Left lobe of liver (tissue), 2 donors: ENCODE results near the gene SHKBP1. TPM values are rescaled to one million over a fixed set of nuclear protein-coding genes. Genes with fewer than 3 reads are reported as not detected.
"Not testable (repeated sequence)": the region's sequence is repeated elsewhere in the genome, so short reads cannot be mapped to it uniquely, and the experiment has no call there.

Experiments
- ATAC-seq: fragments of 200-7000 bp; cut with Tn5 transposase; one replicate; pipeline ENCODE4 v1.9.1; 2020; ENCODE audit warnings: mild to moderate bottlenecking, moderate library complexity
- DNase-seq: peaks from one replicate; pipeline ENCODE4 v3.0.0-alpha.2; 2020; ENCODE audit warnings: low spot score
- total RNA-seq: library from RNA; stranded (reverse); gene quantifications from one replicate; pipeline ENCODE4 v1.2.1, GENCODE V29; 2021
- donor health status: DM: no; HTN: no; CAD: no; lungs with moderate emphysema.
- donor health status: DM: no; HTN: yes; CAD: no.

SHKBP1 gene
- total RNA-seq, 1 donor from 2014 or later: 15.2 TPM

DNA sequence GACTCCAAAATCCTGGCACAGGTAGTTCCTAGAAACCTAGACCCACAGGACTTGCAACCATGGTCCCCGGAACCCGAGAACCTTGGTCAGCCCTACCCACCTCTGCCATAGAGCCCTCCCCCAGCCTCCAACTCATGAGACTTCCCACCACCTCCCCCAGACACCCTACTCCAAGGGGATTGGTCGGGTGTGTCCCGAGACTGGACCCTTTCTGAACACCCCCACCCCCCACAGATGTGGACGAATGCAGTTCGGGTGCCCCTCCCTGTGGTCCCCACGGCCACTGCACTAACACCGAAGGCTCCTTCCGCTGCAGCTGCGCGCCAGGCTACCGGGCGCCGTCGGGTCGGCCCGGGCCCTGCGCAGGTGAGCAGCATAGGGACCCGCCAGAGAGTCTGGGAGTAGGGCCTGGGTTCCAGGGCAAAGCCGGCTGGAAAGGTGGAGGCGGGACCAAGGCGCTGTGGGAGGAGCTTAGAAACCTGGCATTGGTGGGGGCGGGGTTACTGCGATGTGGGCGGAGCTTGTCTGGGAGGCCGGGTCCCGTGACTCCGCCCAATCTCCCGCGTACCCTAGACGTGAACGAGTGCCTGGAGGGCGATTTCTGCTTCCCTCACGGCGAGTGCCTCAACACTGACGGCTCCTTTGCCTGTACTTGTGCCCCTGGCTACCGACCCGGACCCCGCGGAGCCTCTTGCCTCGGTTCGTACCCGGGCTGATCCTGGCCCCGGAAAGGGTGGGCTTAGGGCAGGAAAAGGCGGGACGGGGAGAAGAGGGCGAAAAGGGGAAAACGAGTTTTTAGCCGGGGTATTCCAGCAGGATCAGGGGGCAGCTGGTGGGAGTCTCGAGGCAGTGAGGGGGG is 36.4 kb downstream of the SHKBP1 start:
- DNase-seq: no peak
- ATAC-seq: no peak

DNA sequence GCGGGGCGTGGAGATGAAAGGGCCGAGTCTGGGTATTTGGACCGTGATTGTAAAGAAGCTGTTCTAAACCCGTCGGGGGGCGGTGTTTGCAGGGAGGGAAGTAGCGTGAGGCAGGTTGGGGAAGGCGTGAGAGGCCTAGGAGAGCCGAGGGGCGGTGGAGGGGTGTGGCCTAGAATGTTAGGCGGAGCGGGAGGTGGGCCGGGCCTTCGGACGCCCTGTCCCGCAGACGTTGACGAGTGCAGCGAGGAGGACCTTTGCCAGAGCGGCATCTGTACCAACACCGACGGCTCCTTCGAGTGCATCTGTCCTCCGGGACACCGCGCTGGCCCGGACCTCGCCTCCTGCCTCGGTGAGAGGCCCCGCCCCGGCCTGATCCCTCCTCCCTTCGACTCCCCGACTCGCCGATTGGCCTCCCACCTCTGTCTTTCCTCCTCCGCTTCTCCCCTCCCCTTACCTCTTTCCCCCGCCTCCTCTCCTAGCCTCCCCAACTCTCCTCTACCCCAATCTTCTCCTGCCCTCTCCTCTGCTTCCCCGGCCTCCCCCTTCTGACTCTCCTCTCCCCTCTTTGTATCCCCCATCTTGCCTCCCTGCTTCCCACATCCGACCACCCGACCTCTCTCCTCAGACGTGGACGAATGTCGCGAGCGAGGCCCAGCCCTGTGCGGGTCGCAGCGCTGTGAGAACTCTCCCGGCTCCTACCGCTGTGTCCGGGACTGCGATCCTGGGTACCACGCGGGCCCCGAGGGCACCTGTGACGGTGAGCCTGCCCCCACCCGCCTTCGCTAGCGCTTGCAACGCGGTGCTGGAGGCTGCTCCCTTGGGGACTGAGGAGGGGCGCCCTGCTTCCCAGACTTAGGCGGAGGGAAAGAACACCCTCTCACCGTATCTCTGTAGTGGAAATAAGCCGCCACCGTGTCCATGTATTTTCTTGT is 37.3 kb downstream of the SHKBP1 start:
- no peak for DNase-seq
- peak; percentile 20 for ATAC-seq

DNA sequence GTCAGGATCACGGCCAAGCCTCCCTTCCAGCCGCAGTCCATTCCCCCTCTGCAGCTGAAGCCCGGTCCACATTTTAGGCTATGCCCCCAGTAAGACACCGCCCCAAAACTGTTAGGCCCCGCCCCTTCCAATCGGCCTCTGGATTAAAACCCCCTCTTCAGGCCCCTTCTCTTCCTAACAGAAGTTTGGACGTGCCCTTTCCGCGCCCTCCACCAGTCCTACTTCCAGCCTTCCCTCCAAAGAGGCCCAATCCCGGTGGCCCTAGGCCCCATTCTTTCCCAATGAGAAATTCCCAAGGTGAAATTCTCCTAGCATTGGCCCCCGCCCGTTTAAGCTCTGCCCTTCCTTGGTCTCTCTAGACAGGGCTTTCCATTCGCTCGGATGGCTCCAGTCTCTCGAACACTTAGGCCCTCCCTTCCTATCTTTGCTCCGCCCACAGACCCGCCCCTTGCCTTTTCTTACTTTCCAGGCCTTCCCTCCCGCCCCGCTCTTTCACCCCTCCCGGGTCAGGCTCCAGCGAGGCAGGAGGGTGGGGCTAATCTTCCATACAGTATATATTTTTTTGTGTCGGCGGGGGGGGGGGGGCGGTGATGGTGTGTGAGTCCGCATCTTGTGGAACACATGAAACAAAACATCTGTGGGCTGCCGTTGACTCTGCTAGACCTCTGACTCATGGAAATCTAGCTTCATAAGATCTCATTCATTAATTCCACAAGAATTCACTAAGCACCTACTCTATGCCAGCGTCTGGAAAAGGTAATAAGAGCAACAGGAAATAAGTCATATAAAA is 38.1 kb downstream of the SHKBP1 start:
- no peak for DNase-seq
- peak; percentile 21 for ATAC-seq

DNA sequence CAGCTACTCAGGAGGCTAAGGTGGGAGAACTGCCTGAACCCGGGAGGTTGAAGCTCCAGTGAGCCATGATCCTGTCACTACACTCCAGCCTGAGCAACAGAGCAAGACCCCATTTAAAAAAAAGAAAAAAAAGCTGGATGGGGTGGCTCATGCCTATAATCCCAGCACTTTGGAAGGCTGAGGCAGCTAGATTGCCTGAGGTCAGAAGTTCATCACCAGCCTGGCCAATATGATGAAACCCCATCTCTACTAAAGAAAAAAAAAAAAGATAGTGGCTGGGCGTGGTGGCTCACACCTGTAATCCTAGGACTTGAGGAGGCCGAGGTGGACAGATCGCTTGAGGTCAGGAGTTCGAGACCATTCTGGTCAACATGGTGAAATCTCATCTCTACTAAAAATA is 39.5 kb downstream of the SHKBP1 start:
- no peak for DNase-seq
- ATAC-seq: peak; percentile 31

DNA sequence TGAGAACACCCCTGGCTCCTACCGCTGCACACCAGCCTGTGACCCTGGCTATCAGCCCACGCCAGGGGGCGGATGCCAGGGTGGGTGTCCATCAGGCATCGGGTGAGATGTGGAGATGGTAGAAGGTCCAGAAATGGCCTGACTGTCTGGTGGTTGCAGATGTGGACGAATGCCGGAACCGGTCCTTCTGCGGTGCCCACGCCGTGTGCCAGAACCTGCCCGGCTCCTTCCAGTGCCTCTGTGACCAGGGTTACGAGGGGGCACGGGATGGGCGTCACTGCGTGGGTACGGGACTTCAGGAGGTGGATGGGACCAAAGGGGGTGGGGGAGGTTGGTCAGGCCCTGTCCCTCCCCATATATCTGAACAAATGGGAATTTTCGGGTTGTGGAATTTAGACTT is 40.3 kb downstream of the SHKBP1 start:
- ATAC-seq: no peak
- DNase-seq: no peak

DNA sequence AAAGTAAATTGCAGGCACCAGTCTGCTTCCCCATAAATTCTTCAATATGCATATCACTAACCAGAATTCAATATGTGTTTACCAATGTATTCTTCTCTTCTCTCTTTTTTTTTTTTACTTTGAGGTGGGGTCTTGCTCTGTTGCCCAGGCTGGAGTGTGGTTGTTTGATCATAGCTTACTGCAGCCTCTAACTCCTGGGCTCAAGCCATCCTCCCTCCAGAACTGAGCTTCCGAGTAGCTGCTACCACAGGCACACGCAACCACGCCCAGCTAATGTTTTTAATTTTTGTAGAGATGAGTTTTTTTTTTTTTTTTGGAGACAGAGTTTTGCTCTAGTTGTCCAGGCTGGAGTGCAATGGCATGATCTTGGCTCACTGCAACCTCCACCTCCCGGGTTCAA is 41.3 kb downstream of the SHKBP1 start:
- ATAC-seq: no peak
- no peak for DNase-seq

DNA sequence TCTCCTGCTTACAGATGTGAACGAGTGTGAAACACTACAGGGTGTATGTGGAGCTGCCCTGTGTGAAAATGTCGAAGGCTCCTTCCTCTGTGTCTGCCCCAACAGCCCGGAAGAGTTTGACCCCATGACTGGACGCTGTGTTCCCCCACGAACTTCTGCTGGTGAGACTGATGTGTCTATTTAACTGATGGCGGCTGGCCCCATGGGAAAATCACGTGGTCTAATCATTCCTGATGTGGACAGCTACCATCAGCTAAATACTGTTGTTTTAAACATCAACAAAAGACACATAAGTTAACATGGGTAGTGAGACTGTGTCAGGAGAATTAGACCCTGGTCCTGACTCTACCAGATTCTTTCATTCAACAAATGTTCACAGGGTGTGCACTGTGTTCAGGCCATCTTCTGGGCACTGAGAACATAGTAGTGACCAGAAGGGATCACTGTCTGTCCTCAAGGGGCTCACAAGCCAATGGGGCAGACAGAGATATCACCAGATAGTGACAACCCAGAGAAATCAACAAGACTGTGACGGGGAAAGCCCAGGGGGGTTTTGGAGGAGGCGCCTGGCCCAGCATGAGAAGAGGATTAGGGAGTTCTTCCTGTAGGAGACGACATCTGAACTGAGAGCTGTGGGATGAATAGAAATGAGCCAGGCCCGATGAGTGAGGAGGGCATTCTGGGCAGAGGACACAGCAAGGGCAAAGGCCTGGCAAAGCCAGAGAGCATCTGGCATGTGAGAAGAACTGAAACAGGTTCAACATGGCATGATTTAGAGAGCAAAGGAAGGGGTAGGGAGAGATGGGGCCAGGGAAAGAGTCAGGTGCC is 42.9 kb downstream of the SHKBP1 start:
- no peak for DNase-seq
- ATAC-seq: no peak

DNA sequence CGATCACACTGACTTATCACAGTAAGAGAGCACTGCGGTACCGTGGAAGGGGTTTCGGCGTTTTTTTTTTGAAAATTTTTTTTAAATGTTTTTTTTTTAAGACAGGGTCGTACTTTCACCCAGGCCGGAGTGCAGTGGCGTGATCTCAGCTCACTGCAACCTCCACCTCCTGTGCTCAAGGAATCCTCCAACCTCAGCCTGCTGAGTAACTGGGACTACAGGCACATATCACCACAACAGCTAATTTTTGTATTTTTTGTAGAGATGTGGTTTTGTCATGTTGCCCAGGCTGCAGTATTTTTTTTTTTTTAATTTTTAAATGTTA is 43.5 kb downstream of the SHKBP1 start:
- ATAC-seq: no peak
- DNase-seq: no peak

GRCh38 chr19:40621283-40621682 is 44.6 kb downstream of the SHKBP1 start:
- ATAC-seq (no peak), DNase-seq (no peak)

DNA sequence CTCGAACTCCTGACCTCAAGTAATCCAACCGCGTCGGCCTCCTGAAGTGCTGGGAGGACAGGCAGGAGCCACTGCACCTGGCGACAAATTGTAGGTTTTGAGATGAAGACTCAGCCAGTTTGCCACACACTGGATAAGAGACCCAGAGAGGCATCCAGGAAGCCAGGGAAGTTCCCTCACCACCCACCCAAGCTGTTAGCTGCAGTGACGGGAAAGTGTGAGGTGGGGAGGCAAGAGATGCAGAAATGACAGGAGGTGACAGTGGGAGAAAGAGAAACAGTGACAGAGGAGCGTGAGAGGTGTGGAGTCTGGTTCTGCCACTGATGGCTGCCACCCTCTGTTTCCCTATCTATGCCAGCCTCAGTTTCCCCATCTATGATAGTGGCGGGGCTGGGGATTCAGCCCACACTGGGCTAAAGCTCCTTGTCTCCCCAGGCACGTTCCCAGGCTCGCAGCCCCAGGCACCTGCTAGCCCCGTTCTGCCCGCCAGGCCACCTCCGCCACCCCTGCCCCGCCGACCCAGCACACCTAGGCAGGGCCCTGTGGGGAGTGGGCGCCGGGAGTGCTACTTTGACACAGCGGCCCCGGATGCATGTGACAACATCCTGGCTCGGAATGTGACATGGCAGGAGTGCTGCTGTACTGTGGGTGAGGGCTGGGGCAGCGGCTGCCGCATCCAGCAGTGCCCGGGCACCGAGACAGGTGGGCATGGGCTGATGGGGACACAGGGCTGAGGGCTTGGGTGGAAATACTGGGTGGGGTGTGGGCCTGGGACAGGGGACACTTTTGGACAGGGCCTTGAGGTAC is 45.5 kb downstream of the SHKBP1 start:
- DNase-seq (no peak), ATAC-seq (no peak)

DNA sequence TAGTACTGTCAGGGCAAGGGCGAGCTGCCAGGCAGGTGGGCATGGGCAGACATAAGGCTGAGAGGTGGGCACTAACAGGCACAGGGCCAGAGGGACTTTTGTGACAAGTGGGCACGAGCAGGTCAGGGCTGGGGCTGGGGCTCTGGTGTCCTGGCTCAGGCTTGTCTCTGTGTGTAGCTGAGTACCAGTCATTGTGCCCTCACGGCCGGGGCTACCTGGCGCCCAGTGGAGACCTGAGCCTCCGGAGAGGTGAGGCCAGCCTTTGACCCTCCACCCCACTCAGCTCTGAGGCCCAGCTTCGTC is 46.1 kb downstream of the SHKBP1 start:
- DNase-seq (no peak), ATAC-seq (no peak)

DNA sequence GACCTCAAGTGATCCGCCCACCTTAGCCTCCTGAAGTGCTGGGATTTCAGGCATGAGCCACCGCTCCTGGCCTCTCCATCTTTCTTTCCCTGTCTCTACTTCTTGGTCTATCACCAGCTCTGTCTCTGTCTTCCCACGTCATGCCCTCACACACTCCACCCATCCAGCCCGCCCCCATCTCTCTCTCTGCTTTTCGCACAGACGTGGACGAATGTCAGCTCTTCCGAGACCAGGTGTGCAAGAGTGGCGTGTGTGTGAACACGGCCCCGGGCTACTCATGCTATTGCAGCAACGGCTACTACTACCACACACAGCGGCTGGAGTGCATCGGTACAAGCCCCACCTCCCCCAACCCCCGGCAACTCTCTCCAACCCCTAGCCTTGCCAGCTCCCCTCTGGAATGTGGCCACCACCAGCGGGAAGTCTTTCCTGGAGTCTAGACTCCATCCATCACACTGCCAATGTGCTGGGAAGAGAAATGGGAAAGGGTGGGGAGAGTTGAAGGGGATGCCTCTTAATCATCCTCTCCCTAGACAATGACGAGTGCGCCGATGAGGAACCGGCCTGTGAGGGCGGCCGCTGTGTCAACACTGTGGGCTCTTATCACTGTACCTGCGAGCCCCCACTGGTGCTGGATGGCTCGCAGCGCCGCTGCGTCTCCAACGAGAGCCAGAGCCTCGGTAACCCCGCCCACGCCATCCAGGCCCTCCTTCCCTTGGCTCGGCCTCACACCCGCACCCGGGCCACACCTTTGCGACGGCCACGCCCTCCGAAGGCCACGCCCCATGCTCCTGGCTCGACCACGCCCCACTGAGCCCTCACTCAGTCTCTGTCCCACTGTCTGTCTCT is 47.0 kb downstream of the SHKBP1 start:
- peak; percentile 72 for ATAC-seq
- DNase-seq: no peak

DNA sequence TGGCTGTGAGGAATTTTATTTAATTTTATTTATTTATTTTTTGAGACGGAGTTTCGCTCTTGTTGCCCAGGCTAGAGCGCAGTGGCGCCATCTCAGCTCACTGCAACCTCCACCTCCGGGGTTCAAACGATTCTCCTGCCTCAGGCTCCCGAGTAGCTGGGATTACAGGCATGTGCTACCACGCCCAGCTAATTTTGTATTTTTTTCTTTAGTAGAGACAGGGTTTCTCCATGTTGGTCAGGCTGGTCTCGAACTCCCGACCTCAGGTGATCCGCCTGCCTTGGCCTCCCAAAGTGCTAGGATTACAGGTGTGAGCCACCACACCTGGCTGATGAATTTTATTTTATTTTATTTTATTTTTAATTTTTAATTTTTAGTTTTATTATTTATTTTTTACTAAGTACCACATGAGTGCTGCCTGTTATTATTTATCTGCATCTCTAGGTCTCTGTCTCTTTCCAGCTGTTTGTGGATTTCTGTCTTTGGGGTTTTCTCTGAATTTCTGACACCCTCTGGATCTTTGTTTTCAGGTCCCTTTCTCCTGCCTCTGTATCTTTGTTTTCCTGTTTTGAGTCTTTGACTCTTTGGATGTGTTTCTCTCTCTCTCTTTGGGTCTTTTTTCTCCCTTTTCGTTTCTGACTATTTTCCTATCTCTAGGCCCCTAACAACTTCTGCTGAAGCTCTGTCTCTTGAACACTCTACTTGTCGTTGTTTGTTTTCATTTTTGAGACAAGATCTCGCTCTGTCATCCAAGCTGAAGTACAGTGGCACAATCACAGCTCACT is 47.9 kb downstream of the SHKBP1 start:
- ATAC-seq, DNase-seq: not testable (repeated sequence)

DNA sequence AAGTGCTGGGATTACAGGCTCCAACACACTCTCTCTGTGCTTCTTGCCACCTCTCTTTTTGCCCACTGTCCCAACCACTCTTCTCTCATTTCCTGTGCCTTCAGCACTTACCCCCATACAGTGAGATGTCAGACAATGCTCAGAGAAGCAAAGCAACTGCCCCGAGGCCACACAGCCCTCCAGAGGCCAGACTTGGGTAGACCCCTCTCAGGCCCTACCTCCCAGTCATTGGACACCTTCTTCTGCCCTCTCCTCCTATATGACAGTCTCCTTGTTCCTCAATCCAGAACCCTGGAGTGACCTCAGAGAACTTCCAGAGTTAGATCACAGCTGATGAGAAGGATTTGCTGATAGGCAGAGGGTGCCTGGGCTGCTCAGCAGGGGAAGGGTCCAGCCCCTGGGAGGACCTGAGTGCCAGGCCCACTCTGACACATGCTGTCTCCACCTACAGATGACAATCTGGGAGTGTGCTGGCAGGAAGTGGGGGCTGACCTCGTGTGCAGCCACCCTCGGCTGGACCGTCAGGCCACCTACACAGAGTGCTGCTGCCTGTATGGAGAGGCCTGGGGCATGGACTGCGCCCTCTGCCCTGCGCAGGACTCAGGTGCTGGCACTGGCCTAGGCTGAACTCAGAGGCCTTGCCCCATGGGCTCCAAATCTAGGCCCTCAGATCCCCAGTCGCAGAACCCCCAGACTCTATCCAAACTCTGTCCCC is 48.9 kb downstream of the SHKBP1 start:
- ATAC-seq: no peak
- DNase-seq: no peak

DNA sequence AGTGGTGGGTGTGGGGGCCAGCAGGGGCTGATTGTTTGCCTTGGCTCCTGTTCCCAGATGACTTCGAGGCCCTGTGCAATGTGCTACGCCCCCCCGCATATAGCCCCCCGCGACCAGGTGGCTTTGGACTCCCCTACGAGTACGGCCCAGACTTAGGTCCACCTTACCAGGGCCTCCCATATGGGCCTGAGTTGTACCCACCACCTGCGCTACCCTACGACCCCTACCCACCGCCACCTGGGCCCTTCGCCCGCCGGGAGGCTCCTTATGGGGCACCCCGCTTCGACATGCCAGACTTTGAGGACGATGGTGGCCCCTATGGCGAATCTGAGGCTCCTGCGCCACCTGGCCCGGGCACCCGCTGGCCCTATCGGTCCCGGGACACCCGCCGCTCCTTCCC is 50.2 kb downstream of the SHKBP1 start:
- no peak for DNase-seq
- no peak for ATAC-seq

DNA sequence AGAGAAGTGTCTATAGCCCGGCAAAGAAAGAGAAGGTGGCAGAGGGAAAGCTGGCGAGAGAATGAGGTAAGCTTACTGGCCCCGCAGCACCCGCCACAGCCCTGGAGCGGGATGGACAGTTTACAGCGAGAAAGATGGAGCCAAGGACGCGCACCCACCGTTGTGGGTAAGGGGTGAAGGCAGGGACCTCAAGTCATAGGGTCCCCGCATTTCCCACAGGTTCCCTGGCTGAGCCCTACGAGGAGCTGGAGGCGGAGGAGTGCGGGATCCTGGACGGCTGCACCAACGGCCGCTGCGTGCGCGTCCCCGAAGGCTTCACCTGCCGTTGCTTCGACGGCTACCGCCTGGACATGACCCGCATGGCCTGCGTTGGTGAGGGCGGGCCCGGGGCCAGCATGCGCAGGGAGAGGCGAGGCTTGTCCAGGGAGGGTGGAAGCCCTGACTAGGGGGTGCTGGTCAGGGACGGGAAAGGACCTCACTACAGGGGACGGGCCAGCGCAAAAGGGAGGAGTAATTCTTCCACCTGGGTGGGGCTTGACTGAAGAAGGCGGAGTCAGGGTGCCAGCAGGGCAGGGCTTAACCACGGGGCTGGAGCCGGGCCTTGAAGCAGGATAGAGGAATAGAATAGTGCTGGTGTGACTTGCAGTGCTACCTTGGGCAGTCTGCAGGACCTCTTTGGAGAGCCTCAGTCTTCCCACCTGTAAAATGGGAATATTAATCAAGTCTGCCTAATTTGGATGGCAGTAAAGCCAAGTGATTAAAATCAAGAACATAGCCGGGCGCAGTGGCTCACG is 51.0 kb downstream of the SHKBP1 start:
- ATAC-seq (no peak), DNase-seq (no peak)

DNA sequence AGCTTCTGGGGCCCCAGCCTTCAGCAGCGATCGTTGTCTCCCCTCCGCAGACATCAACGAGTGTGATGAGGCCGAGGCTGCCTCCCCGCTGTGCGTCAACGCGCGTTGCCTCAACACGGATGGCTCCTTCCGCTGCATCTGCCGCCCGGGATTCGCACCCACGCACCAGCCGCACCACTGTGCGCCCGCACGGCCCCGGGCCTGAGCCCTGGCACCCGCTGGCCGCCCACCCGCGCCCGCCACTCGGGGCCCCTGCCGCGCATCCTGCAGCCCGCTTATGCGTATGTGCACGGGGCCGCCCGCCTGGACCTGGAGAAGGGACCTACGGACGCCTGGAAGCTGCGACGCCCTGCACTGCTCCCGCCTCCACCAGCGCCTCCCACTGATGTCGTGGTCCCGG is 52.7 kb downstream of the SHKBP1 start:
- DNase-seq (no peak), ATAC-seq (no peak)
